Stimulated activated CD4-positive, alpha-beta T cell treated with anti-CD3 and anti-CD28 coated beads, Interleukin-15, amount 100 ng/mL, for 24 hours (primary cell): ENCODE results near the gene ZNF24.
A peak's percentile ranks its signal among the peaks of the same experiment; 100 is the strongest.

ENCODE experiments used
- DNase-seq: peaks from one replicate; pipeline ENCODE4 v3.0.0-alpha.2; 2020

ZNF24 gene

GRCh38 chr18:35290094-35290735, 54.0 kb downstream of the ZNF24 start, which contains the start of gene ZSCAN30:
ZSCAN30 (minus strand) TSS chr18:35290229; CDS start chr18:35264352, 25,877 bp downstream.
- peak; percentile 95 for DNase-seq

GRCh38 chr18:35289727-35290093, 54.5 kb downstream of the ZNF24 start:
- peak; percentile 46 for DNase-seq

- no peak for DNase-seq
Observed at GRCh38 chr18:35289293-35289692, 54.9 kb downstream of the ZNF24 start.

- no peak for DNase-seq
Observed at GRCh38 chr18:35284841-35285240, 59.4 kb downstream of the ZNF24 start.

GRCh38 chr18:35283923-35284794, 60.1 kb downstream of the ZNF24 start:
- DNase-seq = no peak

GRCh38 chr18:35282353-35282752, 61.9 kb downstream of the ZNF24 start:
- no peak for DNase-seq
